Psoas muscle (tissue), 8 donors: Measurements from ENCODE around the gene HOXA13. TPM values are rescaled to one million over a fixed set of nuclear protein-coding genes. Genes with fewer than 3 reads are reported as not detected.

Experiments used
- ATAC-seq, 4 donors: fragments of 200-7000 bp; cut with Tn5 transposase; one replicate each; pipeline ENCODE4 v1.9.1; 2020; ENCODE audit warnings: moderate library complexity in 3 of 4, mild to moderate bottlenecking in 2 of 4
- DNase-seq, 2 donors: peaks; one replicate each; pipeline ENCODE4 v3.0.0-alpha.2; 2020
- H3K27ac ChIP-seq: fragments of 200-600 bp; one replicate; pipeline ENCODE4 v1.8.0; 2022
- H3K27me3 ChIP-seq, 3 donors: fragments of 200-600 bp in 1 of 3; one replicate each; pipeline versions ENCODE4 v1.6.1 to v1.8.0; 2013 to 2022; ENCODE audit warnings: low read length in 2 of 3, mild to moderate bottlenecking in 2 of 3, moderate library complexity in 1 of 3; ENCODE audit not compliant: insufficient read depth in 3 of 3
- H3K36me3 ChIP-seq, 2 donors: fragments of 200-600 bp in 1 of 2; one replicate each; pipeline versions ENCODE4 v1.6.1 to v1.8.0; 2013 to 2022; ENCODE audit warnings: low read depth in 1 of 2, mild to moderate bottlenecking in 1 of 2, moderate library complexity in 1 of 2; ENCODE audit not compliant: insufficient read depth in 1 of 2
- H3K4me1 ChIP-seq: fragments of 200-600 bp; one replicate; pipeline ENCODE4 v1.8.0; 2022
- H3K4me3 ChIP-seq: fragments of 200-600 bp; one replicate; pipeline ENCODE4 v1.8.0; 2022; ENCODE audit warnings: mild to moderate bottlenecking
- H3K9me3 ChIP-seq: fragments of 200-600 bp; one replicate; pipeline ENCODE4 v1.8.0; 2022
- WGBS, 3 donors: extraction: QIAGEN DNeasy Blood & Tissue Kit; methylation state at CpG; one replicate each; pipeline versions ENCODE4 v1.1.6 to v1.1.7; 2013; 5-methylcytosine and 5-hydroxymethylcytosine counted together
- intact Hi-C, 2 donors: fragments of 100-400 bp; cut with DNase I; formaldehyde crosslinking; loops; one replicate each; pipeline versions ENCODE4 v1.11.0 to v1.14.2; 2022
- polyA plus RNA-seq, 3 donors: library from polyadenylated mRNA; stranded (reverse); fragments of 200-250 nt; gene quantifications; one replicate each; pipeline ENCODE4 v1.2.3, GENCODE V29; 2013
- total RNA-seq, 4 donors: library from RNA; stranded (reverse); fragmentation: NEBNext Ultra II Directional in 2 of 4; extraction: Animal tissue kit (Norgen Biotek cat#: 25700) in 2 of 4; gene quantifications; one replicate each; pipeline versions ENCODE4 v1.2.1 to v1.2.4, GENCODE V29; 2021 to 2023
- TF ChIP-seq, protein P1 (sequence below): fragments of 200-600 bp; IDR thresholded peaks from one replicate; pipeline ENCODE4 v1.8.0; 2022; ENCODE audit warnings: antibody characterized with exemption
- donor health status: healthy with polysubstance abuse.
- donor health status: DM: no; HTN: no; CAD: no; lungs with moderate emphysema.
- donor health status: Bipolar disorder and iron deficiency.
- donor health status: healthy.
- donor health status: DM: yes; HTN: yes; CAD: no.
- donor health status: DM: no; HTN: no; CAD: no.
- donor health status: DM: no; HTN: no; CAD: no.
- donor health status: DM: yes; HTN: yes; CAD: no.

HOXA13 gene
- total and polyA plus RNA-seq, 7 donors, result 0.01 to 0.08 (median 0.06) TPM; not detected in 4

GRCh38 chr7:27209933-27210440 is 10.1 kb upstream of the HOXA13 start:
- Histone ChIP-seq H3K4me3 (no peak overlapping the region), H3K27ac (no peak overlapping the region), H3K27me3 (peaks cover 0 to 79% (median 30%) of the 10 kb centered on the region in 3 donors), H3K9me3 (no peaks in the 10 kb centered on the region), H3K36me3 (no peaks in the 10 kb centered on the region), H3K4me1 (peaks cover 10% of the 10 kb centered on the region)
- TF ChIP-seq, protein P1, sequence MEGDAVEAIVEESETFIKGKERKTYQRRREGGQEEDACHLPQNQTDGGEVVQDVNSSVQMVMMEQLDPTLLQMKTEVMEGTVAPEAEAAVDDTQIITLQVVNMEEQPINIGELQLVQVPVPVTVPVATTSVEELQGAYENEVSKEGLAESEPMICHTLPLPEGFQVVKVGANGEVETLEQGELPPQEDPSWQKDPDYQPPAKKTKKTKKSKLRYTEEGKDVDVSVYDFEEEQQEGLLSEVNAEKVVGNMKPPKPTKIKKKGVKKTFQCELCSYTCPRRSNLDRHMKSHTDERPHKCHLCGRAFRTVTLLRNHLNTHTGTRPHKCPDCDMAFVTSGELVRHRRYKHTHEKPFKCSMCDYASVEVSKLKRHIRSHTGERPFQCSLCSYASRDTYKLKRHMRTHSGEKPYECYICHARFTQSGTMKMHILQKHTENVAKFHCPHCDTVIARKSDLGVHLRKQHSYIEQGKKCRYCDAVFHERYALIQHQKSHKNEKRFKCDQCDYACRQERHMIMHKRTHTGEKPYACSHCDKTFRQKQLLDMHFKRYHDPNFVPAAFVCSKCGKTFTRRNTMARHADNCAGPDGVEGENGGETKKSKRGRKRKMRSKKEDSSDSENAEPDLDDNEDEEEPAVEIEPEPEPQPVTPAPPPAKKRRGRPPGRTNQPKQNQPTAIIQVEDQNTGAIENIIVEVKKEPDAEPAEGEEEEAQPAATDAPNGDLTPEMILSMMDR, result no peak
- DNase-seq (no peak), ATAC-seq (no peak)
- intact Hi-C loops, result loop anchor here in 1 of 2 donors (5.0 kb wide), 1 partner anchor 367 kb away; no protein-coding TSS in a partner anchor
- WGBS, 3 donors, result 60 to 70% (median 61%) methylated on average over 11 of the region's 11 CpGs

DNA sequence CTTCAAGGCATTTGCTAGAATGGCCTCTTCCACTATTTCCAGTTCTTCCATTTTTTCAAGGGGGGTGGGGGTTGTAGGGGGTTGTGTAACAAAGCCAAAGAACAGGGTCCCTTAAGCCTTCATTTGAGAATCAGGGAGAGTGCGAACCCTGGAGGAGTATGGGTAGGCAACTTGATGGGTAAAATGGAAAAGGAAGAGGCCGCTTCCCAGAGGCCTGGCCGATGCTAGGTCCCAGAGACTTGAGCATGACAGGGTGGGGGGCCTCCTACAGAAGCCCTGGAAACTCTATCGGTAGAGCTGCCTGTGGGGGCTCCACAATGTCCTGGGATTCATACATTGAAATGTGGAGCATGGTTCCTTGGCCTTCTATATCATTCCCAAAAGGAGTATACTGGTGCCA is 9.1 kb upstream of the HOXA13 start:
- DNase-seq (no peak), ATAC-seq (no peak)
- Histone ChIP-seq H3K36me3 (no peaks in the 10 kb centered on the region), H3K27me3 (peaks cover 0 to 82% (median 39%) of the 10 kb centered on the region in 3 donors), H3K27ac (no peak overlapping the region), H3K9me3 (no peaks in the 10 kb centered on the region), H3K4me3 (no peak overlapping the region), H3K4me1 (peaks cover 14% of the 10 kb centered on the region)
- intact Hi-C loops, result no loop called here
- WGBS, 3 donors, result 92 to 97% (median 93%) methylated on average over 4 of the region's 4 CpGs
- TF ChIP-seq, protein P1, result no peak

GRCh38 chr7:27207348-27207985 is 7.6 kb upstream of the HOXA13 start:
- peaks cover 14% of the 10 kb centered on the region for H3K4me1 ChIP-seq
- ATAC-seq, result no peak
- TF ChIP-seq, protein P1, result no peak
- no peak overlapping the region for H3K27ac ChIP-seq
- H3K36me3 ChIP-seq, result no peaks in the 10 kb centered on the region
- H3K27me3 ChIP-seq, result peaks cover 0 to 84% (median 40%) of the 10 kb centered on the region in 3 donors
- DNase-seq, result no peak
- intact Hi-C loops, result no loop called here
- H3K4me3 ChIP-seq, result no peak overlapping the region
- WGBS, 3 donors, result 70 to 76% (median 73%) methylated on average over 7 of the region's 7 CpGs
- H3K9me3 ChIP-seq, result no peaks in the 10 kb centered on the region

- ATAC-seq (peak in 1 of 4 donors; percentile 8), DNase-seq (no peak)
- TF ChIP-seq, protein P1, result no peak
- no peaks in the 10 kb centered on the region for H3K36me3 ChIP-seq
- peak overlapping the region; percentile 50 for H3K4me3 ChIP-seq
- H3K27ac ChIP-seq, result no peak overlapping the region
- H3K4me1 ChIP-seq, result peaks cover 11% of the 10 kb centered on the region
- H3K27me3 ChIP-seq, result peaks cover 0 to 84% (median 48%) of the 10 kb centered on the region in 3 donors
- no peaks in the 10 kb centered on the region for H3K9me3 ChIP-seq
- WGBS, 3 donors, result 13 to 21% (median 19%) methylated on average over 52 of the region's 52 CpGs
- intact Hi-C loops, result no loop called here
These were observed 5.7 kb upstream of the HOXA13 start for GRCh38 chr7:27205325-27206280.
